ENCODE measurements around the gene DDX23.
A peak's percentile ranks its signal among the peaks of the same experiment; 100 is the strongest.
"Not testable (repeated sequence)": the region's sequence is repeated elsewhere in the genome, so short reads cannot be mapped to it uniquely, and the experiment has no call there.

DDX23 gene

DNA sequence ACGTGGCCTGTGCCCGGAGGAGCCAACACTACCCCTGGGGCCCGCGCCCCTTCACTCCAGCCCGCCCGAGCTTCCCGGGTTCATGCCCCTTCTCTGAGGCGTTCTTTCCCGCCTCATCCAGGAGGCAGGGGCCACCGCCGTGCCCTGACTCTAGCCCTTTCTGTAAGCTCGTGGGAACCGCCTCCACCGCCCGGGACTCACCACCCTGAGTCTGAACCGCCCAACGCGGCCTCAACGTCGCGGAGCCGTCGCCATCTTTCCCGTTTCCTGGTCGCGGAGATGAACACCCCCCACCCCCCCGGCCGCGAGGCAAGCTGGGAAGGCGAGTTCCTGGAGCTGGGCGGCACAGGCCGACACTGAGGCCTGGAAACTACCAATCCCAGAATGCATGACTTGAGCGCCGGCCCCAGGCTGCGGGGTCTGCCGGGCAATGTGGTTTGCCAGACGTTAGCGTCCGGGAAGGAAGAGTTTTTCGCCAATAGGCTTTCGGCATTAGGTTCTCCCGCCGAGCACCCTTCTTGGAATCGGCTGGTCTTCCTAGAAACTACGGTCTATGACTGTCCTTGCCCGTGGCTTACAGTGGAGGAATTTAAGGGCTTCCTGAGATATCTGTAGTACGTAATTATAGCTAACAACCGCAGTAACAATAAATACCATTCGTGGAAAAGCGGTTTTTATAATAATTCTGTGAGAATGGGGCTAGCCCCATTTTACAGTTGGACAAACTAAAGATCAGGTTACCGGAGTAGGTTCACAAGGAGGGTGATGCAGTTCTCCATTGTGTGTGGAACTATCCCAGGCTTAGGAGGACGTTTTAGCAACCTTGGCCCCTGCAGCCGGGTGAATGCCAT is at the start of gene DDX23:
Gene DDX23 (minus strand): TSS at position 281 of the 851 bp plus-strand sequence. CDS start 6,381 bp downstream, outside the sequence.
- peak; percentile 98 for DNase-seq

DNA sequence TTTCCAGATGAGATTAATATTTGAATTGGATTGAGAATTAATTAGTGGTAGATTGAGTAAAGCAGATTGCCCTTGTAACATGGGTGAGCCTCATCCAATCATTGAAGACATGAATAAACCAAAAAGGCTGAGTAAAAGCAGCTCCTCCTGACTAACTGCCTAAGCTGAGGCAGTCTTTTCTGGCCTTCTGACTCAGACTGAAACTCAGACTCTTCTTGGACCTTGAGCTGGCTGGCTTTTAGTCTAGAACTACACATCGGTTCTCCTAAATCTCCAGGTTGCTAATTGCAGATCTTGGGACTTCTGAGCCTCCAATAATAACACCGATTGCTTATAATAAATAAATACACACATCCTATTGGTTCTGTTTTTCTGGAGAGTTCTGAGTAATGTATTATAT is 49.3 kb upstream of the DDX23 start:
- DNase-seq, result no peak

DNA sequence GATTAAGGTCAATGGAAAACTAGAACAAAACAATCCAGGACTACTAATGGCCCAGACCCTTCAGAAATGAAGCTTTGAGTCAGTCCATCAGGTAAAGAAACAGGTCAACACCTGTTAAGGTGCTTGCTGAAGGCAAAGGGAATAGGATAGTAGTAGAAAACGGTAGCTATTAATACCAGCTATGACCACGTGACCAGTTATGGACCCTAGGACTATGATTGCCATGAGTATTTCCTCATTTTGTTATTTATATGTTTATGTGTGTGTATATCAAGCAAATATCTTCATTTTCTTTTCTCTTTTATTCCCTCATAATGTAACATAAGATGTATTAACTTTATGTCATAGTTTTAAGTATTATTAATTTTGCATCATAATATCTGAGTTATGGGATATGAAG is 47.7 kb upstream of the DDX23 start:
- DNase-seq, result no peak

DNA sequence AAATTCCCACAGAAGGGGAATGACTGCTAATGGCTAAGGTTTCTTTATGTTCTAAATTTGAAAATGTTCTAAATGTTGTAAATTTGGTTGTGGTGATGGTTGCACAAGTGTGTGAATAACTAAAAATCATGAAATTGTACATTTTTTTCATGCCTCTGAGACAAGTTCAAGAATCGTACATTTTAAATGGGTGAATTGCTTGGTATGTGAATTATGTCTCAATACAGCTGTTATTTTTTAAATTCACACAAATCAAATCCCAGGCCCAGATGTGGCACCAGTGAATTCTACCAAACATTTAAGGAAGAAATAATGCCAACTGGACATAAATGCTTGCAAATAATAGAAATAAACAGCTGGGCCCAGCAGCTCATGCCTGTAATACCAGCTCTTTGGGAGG is 42.3 kb upstream of the DDX23 start:
- no peak for DNase-seq

DNA sequence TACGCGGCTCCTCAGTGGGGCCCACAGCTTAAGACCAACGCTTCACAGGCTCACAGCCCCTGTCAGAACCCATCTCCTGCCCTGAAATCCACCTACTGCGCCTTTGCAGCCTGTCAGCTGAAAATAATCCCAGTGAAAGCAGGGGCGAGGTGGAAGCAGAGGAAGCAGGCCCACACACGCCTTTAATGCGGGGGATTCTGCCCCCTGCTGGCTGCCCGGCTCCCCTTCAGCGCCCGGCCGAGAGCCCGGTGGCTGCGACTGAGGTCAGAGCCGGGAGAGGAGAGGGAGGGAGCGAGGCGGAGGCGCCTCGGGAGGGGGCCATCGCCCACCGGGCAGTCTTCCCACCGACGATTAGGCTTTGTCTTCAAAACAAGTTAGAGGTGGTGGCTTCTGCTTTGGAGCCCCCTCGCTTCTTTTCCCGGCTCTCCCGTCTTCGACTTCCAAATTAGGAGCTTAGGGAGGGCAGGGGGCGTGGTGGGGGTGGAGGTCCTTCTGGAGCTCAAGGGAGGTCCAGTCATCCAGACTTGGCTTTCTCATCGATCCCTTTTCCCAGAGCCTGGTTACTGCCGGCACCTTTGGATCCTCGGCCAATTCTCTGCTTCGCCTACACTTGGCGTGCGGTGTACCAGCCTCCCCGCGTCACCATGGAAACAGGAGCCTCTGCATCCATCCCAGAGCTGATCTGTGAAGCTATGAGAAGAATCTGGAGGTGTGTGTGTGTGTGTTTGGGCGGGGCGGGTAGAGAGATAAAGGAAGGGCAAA is 38.9 kb upstream of the DDX23 start:
- DNase-seq, result peak; percentile 86

DNA sequence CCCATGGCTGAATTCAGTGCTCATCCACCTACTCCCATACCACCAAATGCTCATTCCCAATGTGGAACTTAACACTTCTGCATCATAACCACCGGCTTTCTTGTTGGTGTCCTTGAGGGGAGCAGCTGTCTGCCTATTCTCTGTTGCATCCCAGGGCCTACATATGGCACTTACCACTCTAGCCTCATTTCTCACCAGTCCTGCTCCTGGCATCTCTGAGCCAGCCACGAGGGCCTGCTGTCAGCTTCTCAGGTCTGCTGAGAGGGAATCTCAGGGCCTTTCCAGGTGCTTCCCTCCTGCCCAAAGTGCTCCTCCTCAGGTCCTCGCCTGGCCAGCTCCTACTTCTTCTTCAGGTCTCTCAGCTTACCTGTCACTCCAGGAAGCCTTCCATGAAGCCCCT is 37.7 kb upstream of the DDX23 start:
- DNase-seq, result no peak

DNA sequence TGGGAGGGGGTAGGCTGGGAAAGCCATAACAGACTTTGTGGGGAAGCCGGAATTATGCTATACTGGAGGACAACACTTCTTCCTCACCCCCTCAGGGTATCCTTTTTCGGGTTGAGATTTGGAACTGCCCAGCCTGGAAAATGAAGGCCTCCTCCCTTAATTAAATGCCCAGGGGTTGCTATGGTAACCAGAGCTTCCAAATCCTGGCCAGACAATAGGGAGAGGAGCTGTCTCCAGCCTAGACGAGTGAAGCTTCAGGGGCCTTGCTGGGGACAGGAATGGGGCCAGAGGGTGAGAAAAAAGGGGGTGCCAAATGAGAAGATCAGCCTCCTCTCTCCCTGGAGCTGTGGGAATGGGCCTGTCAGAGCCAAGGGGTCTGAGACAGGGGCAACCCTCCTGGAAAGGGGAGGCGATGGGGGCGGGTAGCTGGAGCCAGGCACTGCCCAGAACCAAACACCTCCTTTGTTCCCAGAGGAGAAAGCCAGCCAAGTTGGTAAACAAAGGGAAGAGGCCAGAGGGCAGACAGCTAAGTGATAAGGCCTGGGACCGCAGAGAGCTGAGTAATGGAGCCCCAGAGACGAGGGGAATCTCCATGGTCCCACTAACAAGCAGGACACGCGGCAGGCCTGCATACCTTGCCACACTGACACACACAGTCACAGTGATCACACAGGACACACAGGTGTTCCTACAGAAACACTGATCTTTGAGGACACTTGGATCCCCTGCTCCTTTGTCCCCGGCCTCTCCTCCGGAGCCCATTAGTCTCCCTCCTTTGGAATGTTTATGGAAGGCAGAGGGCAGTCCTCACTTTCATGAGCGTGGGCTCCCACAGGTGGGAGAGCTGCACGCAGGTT is 31.6 kb upstream of the DDX23 start:
- DNase-seq, result peak; percentile 51

DNA sequence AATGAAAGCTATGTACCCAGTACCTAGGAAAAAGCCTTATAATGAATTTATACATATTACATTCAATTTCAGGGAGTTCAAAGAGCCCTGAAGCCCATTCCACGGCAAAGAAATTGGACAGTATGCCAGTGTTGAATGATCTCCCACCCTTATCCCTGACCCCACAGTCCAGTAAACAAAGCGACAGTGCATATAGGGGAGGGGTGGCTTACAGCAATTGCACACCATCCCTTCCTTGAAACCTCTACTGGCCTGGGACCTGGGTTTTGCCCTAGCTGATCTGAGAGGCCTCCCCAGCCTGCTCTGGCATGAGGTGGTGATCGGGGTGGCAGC is 31.0 kb upstream of the DDX23 start:
- DNase-seq, result peak; percentile 51

DNA sequence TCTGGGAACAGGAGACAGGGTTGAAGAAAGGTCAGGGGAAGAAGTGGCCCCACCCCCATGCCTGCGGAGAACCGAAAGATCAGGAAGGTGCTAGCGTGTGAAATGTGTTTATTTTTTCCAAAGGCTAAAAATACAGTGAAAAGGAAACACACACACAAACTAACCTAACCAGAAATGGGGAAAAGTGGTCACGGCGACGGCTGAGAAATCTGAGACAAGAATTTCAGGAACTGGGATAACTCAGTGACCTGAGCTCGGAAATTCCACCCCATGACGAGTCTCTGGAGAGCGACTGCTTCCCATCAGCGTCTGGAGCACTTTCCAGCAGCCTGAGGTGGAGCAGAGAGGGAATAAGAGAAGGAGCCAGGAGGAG is 30.3 kb upstream of the DDX23 start:
- peak; percentile 57 for DNase-seq

DNA sequence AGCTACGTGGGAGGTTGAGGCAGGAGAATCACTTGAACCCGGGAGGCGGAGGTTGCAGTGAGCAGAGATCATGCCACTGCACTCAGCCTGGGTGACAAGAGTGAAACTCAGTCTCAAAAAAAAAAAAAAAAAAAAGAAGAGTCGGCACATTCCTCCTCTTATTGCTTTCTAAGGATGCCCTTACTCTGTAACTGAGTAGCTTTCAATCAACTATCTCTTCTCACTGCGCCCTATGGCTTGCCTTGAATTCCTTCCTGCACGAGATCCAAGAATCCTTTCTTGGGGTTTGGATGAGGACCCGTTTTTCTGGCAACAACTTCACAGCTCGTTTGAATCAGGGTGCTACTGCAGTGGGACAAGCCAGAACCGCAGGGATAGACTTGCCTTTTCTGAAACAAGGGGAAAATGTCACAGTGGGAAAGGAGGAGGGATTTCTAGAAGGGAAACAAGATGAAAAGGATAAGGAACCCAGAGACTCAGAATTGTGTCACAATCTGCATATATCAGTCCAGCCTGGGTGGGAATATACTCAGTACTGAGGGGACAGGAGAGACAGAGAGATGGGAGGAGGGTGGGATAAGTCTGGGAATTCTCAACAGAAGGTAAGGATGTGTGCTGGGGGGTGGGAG is 29.8 kb upstream of the DDX23 start:
- DNase-seq, result no peak

DNA sequence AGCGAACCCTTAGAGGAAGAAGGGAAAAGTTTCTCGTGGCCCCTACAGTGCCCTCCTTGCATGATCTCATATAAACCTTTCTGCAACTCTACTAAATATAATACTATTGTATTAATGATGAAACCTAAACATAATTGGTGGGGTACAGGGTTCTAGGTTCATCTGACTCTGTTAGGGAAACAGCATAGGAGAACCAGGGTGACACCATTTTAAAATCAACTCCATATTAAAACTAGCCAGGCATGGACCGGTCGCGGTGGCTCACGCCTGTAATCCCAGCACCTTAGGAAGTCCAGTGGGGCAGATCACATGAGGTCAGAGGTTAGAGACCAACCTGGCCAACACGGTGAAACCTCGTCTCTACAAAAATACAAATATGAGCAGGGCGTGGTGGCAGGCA is 28.7 kb upstream of the DDX23 start:
- no peak for DNase-seq

DNA sequence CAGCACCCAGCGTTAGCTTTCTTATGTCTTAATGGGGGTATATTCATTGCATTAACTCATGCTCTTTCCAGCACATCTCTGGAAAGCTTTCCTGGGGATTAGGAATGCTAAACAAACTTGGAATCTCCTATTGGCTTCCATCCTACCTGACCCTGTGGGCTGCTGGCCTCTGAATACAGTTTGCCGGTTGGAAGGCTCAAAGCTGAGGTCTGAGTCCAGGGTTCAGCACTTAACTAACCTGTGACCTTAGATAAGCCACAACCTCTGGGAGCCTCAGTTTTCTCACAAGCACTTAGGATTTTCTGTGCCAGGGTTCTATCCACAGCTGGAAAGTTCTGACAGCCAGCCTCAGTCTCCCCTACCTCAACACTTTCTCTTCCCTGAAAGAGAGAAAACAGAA is 26.6 kb upstream of the DDX23 start:
- no peak for DNase-seq

DNA sequence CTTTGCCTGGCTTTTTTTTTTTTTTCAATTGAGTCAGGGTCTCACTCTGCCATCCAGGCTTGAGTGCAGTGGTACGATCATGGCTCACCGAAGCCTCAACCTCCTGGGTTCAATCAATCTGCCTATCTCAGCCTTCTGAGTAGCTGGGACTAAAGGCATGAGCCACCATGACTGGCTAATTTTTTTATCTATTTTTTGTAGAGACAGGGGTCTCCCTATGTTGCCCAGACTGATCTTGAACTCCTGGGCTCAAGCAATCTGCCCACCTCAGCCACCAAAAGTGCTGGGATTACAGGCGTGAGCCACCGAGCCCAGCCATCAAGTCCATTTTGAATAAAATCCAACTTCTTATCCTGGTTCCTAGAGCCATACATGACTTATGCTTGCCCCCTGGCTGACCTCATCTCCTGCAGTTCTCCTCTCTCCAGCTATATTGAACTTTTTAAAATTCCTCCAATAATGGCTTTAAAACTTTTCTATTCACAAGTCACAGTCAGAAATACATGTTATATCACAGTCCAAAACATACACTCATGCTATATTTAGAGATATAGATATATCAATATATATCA is 24.1 kb upstream of the DDX23 start:
- no peak for DNase-seq

DNA sequence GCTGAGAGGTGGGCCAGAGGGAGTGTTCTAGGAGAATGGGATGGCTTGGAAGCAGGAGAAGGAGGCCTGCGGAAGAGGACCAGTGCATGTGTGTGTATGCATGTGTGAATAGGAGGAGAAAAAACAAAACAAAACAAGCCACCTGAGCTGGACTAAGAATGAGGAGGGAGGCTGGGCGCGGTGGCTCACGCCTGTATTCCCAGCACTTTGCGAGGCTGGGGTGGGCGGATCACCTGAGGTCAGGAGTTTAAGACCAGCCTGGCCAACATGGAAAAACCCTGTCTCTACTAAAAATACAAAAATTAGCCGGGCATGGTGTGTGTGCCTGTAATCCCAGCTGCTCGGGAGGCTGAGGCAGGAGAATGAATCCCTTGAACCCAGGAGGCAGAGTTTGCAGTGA is 21.6 kb upstream of the DDX23 start:
- DNase-seq, result not testable (repeated sequence)

DNA sequence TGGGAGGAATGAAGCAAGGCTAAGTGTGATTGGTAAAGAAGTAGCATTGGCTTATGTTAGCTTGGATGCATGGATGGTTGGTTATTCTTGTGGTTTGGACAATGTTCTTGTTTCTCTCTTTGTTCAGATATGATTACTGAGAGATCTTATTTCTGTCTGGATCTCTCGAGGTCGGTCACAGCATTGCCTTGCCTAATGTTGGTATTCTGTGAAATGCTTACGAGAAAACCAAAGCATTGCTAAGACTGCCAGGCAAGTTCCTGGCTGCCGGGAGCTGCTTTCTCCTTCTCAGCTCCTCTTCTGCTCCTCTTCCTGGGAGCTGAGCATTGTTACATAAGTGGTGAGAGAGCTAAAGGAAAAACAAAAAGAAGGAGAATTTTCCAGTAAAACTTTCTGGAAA is 21.1 kb upstream of the DDX23 start:
- DNase-seq, result no peak

DNA sequence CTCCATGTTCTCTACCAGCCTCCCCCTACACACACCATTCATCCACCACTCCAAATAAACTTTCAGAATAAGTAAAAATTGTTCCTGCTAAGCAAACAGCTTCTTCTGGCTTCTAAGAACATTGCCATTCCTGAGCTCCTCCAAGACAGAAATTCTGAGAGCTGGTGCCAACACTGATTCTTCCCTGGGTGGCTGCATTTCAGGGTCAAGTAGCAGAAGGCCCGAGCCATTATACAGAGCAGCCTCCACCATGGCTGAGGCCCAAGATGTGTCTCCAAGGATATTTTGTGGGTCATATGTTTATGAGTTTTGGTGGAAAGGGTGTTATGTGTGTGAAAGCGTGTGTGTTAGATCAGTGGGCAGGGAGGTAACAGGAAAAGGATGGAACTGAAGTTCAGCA is 17.2 kb upstream of the DDX23 start:
- no peak for DNase-seq

DNA sequence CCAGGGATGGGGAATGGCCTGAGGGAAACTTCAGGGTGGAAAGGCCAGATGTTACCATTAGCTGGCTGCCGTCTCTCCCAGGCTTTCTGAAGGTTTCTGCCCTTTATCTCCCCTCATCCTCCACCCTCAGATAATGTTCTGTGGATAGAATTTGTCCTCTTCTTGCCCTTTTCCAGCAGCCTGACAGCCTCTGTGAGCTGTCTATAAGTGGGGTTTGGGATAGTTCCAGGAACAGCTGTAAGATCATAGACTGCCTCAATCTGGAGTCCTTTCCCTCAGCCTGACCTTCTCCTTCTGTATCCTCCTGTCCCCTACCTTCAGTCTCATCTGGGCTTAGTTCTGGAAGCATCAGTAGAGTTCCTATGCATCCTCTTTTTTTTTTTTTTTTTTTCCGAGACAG is 16.5 kb upstream of the DDX23 start:
- DNase-seq, result no peak

DNA sequence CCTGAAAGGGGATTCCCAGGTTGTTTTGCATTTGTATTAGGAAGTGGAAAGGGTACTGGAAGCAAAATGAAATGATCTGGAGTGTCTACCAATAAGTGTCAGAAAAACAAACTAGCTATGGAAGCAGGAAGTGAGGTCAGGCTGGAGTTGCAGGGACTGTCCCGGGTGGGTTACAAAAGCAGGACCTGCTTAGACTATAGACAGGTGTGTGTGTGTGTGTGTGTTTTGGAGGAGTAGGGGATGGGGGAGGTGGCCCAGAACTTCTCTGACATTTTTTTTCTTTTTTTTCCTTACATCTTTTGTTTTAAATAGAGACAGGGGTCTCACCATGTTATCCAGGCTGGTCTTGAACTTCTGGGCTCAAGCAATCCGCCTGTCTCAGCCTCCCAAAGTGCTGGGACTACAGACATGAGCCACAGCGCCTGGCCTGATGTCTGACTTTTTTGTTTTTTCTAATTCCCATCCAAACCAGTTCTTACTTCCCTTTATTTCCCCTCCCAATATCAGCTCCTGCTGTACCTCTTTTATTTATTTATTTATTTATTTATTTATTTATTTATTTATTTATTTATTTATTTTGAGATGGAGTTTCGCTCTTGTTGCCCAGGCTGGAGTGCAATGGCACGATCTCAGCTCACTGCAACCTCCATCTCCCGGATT is 14.2 kb upstream of the DDX23 start:
- DNase-seq, result no peak

DNA sequence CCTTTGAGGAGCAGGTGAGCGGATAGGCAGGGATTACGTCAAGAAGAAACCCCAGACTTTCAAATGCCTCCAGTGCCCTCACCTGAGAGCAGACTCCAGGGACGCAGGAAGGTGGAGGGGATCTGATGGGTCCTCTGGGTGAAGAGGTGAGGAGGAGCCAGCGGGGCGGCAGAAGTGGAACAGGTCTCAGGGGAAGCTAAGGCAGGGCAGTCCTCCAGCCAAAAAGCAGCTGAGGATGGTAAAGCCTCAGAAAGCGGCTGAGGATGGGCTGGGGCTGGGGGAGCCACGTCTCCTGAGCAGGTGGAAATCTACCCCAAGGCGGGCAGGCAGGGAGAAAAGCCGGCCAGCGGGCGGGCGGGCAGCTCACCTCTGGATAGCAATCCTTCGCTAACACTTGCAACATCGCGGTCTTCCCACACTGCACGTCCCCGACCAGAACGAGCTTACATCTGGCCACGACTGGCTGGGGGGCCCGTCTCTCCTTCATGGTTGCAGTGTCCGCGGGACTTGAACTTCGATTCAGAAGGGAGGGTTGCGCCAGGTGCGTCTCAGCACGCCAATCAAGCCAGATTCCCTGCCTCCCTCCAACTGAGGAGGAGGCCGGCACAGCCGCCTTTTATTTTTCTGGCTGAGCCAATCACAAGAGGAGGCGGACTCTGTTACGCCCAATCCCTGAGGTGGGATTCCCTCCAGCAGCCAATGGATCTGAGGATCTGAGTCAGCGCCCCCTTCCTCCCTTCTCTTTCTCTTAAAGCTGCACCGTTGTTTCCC is 13.5 kb upstream of the DDX23 start, which contains the start of gene RND1:
Gene RND1 (minus strand): TSS at position 590 of the 771 bp plus-strand sequence. CDS start 103 bp downstream, at position 487.
- DNase-seq, result peak; percentile 99

DNA sequence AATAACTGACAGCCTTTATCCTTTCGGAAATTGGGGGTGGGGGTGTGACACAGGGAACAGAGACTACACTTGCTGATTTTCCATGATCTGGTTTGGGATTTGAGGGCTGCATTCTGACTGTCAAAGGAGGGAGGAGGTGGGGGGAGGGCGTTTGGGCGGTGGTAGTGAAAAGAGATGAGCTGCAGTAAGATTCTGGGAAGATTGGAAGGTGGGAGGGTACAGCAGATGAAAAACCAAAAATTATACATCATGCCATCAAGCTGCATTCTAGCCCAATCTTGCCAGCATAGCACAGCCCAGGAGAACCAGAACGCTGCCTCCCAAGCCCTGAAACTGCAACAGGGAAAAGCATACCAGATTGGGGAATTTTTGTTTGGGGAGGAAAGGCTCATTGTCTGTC is 11.3 kb upstream of the DDX23 start:
- DNase-seq, result no peak

DNA sequence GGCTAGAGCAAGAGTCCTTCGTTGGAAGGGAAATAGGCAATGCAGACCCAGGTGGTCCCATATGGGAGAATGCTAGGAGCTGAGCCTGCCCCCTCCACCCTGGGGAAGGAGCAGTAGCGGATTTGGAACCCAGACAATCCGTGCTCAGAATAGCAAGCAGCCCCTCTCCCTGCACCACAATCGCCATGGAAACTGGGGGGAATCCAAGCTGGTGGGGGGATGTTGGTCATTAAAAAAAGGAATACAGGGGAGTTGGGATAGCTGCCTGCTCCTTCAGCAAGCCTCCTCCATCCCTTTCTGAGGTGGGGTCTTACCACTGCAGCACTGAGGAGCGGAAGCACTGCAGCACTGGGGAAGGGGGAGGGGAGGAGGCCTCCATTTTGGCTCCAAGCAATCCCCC is 10.8 kb upstream of the DDX23 start:
- DNase-seq, result no peak

All from DMS53 (cell line).